ENCODE results near the gene AK9. TPM values are rescaled to one million over a fixed set of nuclear protein-coding genes. Genes with fewer than 3 reads are reported as not detected.

Gene AK9
- total and polyA plus RNA-seq, 2 of the 8 experiments (the other 6 are each of a cell fraction or from before 2014, with no cell fraction given) = 1.8 to 2.2 TPM

DNA sequence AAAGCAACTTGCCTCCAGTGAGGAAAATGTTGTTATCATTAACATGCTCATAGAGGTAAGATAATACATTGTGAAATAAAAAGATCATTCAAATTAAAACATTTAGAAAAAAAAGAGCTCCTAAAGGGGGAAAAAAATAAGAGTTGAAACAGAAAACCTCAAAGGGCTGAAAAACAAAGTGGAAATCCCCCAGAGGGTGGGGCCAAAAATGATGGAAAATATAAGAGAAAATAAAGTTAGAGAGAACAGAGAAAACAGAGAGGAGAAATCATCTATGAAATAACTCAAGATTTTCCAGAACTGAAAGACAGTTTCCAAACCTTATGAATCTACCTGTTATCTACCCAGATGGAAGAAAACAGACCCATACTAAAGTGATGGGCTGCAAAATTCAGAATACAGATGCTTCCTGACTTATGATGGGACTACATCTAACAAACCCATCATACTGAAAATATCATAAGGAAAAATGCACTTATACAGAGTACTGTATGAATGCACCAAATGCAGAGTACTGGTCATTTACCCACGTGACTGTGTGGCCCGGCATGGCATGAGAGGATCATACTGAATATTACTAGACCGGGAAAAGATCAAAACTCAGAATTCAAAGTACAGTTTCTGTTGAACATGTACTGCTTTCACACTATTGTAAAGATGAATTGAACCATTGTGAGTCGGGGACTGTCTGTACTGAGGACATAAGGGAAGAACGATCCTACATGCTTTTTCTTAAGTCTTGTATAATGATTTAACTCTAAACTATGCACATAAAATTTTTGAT lies 212.0 kb downstream of the AK9 start (continued):
- no peak for TF ChIP-seq PHF8 (conservative IDR thresholded peaks at IDR 0.05; ENCODE audit: low read depth, low read length)
